GM12878 (cell line): Measurements from ENCODE around the gene KIAA1217. TPM values are rescaled to one million over a fixed set of nuclear protein-coding genes. Genes with fewer than 3 reads are reported as not detected.

ENCODE experiments used
- ATAC-seq: fragments of 200-7000 bp; cut with Tn5 transposase; 3 replicates; pipeline ENCODE4 v1.9.1; 2020; ENCODE audit warnings: mild to moderate bottlenecking, moderate library complexity
- BruUV-seq: library from RNA; stranded (reverse); fragments of 400-500 nt; replicated peaks from 2 replicates; lab custom pipeline; 2021; lab: Mats Ljungman, UMichigan
- CTCF ChIA-PET: fragments of 300-600 bp; sonication (Branson Sonifier 250); formaldehyde crosslinking; extraction: SDS; loops from one replicate; lab custom pipeline; 2021; ENCODE audit warnings: inconsistent platforms; lab: Yijun Ruan, JAX
- POLR2A ChIA-PET: fragments of 350-600 bp; formaldehyde crosslinking; extraction: SDS; loops from one replicate; lab custom pipeline; 2021; ENCODE audit warnings: inconsistent platforms; lab: Charles Lee
- RAD21 ChIA-PET: fragments of 300-600 bp; sonication (Branson Sonifier 250); formaldehyde crosslinking; loops from one replicate; lab custom pipeline; 2023; ENCODE audit warnings: antibody characterized with exemption; ENCODE audit not compliant: unreplicated experiment; lab: Charles Lee
- SMC1A ChIA-PET: fragments of 300-600 bp; sonication (Branson Sonifier 250); formaldehyde crosslinking; loops from one replicate; lab custom pipeline; 2023; ENCODE audit not compliant: unreplicated experiment, uncharacterized antibody; lab: Charles Lee
- DNase-seq: peaks from one replicate; pipeline ENCODE4 v3.0.0-alpha.2; 2011; ENCODE audit warnings: low read depth, low spot score
- FAIRE-seq: peaks from 3 replicates; lab custom pipeline; 2011; peaks lifted over from hg19 to GRCh38; lab: Jason Lieb, UNC
- H2AFZ ChIP-seq: 2 replicates; pipeline ENCODE4 v1.6.0; 2011; ENCODE audit warnings: low read depth, low read length, control low read depth; ENCODE audit not compliant: control insufficient read depth
- H3K27ac ChIP-seq: 2 replicates; pipeline ENCODE4 v1.5.1; 2011; ENCODE audit warnings: control low read depth; ENCODE audit not compliant: control insufficient read depth, insufficient read depth
- H3K27me3 ChIP-seq, 2 experiments: replicated peaks in 1 of 2; 2 replicates each; pipeline versions ENCODE4 v1.6.0 to v1.6.1; 2011; ENCODE audit warnings: low read length in 1 of 2; ENCODE audit not compliant: control insufficient read depth in 2 of 2, insufficient read depth in 2 of 2
- H3K36me3 ChIP-seq, 2 experiments: 2 replicates each; pipeline ENCODE4 v1.5.1; 2011; ENCODE audit warnings: low read length in 1 of 2; ENCODE audit not compliant: control insufficient read depth in 2 of 2, insufficient read depth in 2 of 2
- H3K4me1 ChIP-seq: 2 replicates; pipeline ENCODE4 v1.6.1; 2011; ENCODE audit warnings: mild to moderate bottlenecking, low read length, moderate library complexity, mixed read lengths; ENCODE audit not compliant: control insufficient read depth, insufficient read depth
- H3K4me2 ChIP-seq: 2 replicates; pipeline ENCODE4 v1.6.0; 2011; ENCODE audit warnings: control low read depth; ENCODE audit not compliant: control insufficient read depth, insufficient read depth
- H3K4me3 ChIP-seq: fragments of 200-600 bp; sonication (generic); 2 replicates; pipeline ENCODE4 v1.5.1; 2016
- H3K79me2 ChIP-seq: 2 replicates; pipeline ENCODE4 v1.6.0; 2011; ENCODE audit warnings: low read length; ENCODE audit not compliant: control insufficient read depth, insufficient read depth
- H3K9ac ChIP-seq: 2 replicates; pipeline ENCODE4 v1.8.0; 2011; ENCODE audit warnings: low read length, control low read depth, mixed read lengths; ENCODE audit not compliant: control insufficient read depth, insufficient read depth
- H3K9me3 ChIP-seq: replicated peaks from 3 replicates; pipeline ENCODE4 v1.5.1; 2011; ENCODE audit warnings: mild to moderate bottlenecking, low read length; ENCODE audit not compliant: control insufficient read depth, insufficient read depth
- H4K20me1 ChIP-seq: 2 replicates; pipeline ENCODE4 v1.6.0; 2011; ENCODE audit not compliant: control insufficient read depth, insufficient read depth
- IRF4 ChIP-seq: IDR thresholded peaks from 2 replicates; pipeline ENCODE4 v1.6.1; 2011; ENCODE audit warnings: low read depth, low read length
- KAT2A ChIP-seq: conservative IDR thresholded peaks from 2 replicates; pipeline ENCODE4 v1.6.1; 2011; ENCODE audit warnings: low read depth, low read length; ENCODE audit not compliant: control insufficient read depth
- REST ChIP-seq: IDR thresholded peaks from 2 replicates; pipeline ENCODE4 v1.6.1; 2012; ENCODE audit warnings: mild to moderate bottlenecking, low read depth, low read length
- SPI1 ChIP-seq: IDR thresholded peaks from 2 replicates; pipeline ENCODE4 v1.6.1; 2011; ENCODE audit warnings: low read depth, mild to moderate bottlenecking, low read length, moderate library complexity, borderline replicate concordance; ENCODE audit not compliant: insufficient read depth
- WGBS: methylation state at CpG from one replicate; pipeline ENCODE4 v1.1.6; 2016; ENCODE audit warnings: low lambda C conversion rate; ENCODE audit not compliant: insufficient replicate concordance, insufficient coverage; ENCODE audit errors: missing lambda C conversion rate; 5-methylcytosine and 5-hydroxymethylcytosine counted together
- in situ Hi-C: fragments of 300-500 bp; cut with MboI; formaldehyde crosslinking; loops from 9 replicates; pipeline ENCODE4 v1.14.3; 2018; ENCODE audit warnings: mixed read lengths
- intact Hi-C: fragments of 100-400 bp; cut with micrococcal nuclease; formaldehyde crosslinking; loops from one replicate; pipeline ENCODE4 v1.14.2; 2022; ENCODE audit not compliant: unreplicated experiment
- polyA plus RNA-seq, 11 experiments: library from polyadenylated mRNA; depleted of rRNA in 4 of 11; unstranded in 6 of 11; stranded (reverse) in 5 of 11; fragments of >200 nt; fragmentation: Nextera tagmentation in 4 of 11; fragmentation: Illumina TruSeq in 1 of 11; extraction: Ambion mirVana in 4 of 11; extraction: Trizol in 1 of 11; gene quantifications; 1 replicate in 1 of 11; 2 replicates in 10 of 11; pipeline versions ENCODE4 v1.2.1 to v1.2.3, GENCODE V29; 2011 to 2016; ENCODE audit warnings: inconsistent platforms in 2 of 11, missing spikeins in 2 of 11, low read depth in 1 of 11
- total RNA-seq, 4 experiments: library from RNA; depleted of rRNA in 3 of 4; stranded (reverse); fragments of >200 nt in 3 of 4; fragmentation: Illumina TruSeq in 1 of 4; extraction: Trizol in 1 of 4; gene quantifications; 2 replicates each; pipeline versions ENCODE4 v1.2.1 to v1.2.3, GENCODE V29; 2013 to 2021
- TF ChIP-seq, protein P1 (sequence below): IDR thresholded peaks from 2 replicates; pipeline ENCODE4 v1.6.1; 2012; ENCODE audit warnings: low read depth, low read length, improper control_type of control experiment
- TF ChIP-seq, protein P2 (sequence below): fragments of 450-650 bp; IDR thresholded peaks from 2 replicates; pipeline ENCODE4 v1.6.1; 2014; ENCODE audit warnings: mild to moderate bottlenecking

The KIAA1217 gene
- total and polyA plus RNA-seq, 10 of the 15 experiments (the other 5 are each of a cell fraction or from before 2014, with no cell fraction given), result 0.57 to 3.8 (median 2.1) TPM

GRCh38 chr10:24257588-24257987 is 48.6 kb downstream of the KIAA1217 start:
- SMC1A ChIA-PET, result interaction anchor here (3.5 kb wide), 1 partner anchor 9 kb away, joined by 12 read pairs; no protein-coding TSS in a partner anchor
- CTCF ChIA-PET, result no interaction called here
- WGBS, result 35% methylated on average over 4 of the region's 4 CpGs
- Histone ChIP-seq H3K36me3 (no peaks in the 10 kb centered on the region), H3K9ac (no peak overlapping the region), H3K27ac (no peak overlapping the region), H2AFZ (no peak overlapping the region), H3K79me2 (no peaks in the 10 kb centered on the region), H3K9me3 (no peaks in the 10 kb centered on the region), H3K4me2 (no peak overlapping the region), H3K27me3 (no peaks in the 10 kb centered on the region), H3K4me1 (no peaks in the 10 kb centered on the region), H4K20me1 (no peaks in the 10 kb centered on the region), H3K4me3 (no peak overlapping the region)
- DNase-seq (no peak), ATAC-seq (no peak; the same call in 2 of the 3 replicates), FAIRE-seq (no peak)
- RAD21 ChIA-PET, result no interaction called here
- POLR2A ChIA-PET, result interaction anchor here (0.7 kb wide), 1 partner anchor 12 kb away, joined by 3 read pairs; no protein-coding TSS in a partner anchor
- TF ChIP-seq IRF4 (no peak), SPI1 (no peak), KAT2A (no peak), REST (no peak)
- TF ChIP-seq, protein P1, sequence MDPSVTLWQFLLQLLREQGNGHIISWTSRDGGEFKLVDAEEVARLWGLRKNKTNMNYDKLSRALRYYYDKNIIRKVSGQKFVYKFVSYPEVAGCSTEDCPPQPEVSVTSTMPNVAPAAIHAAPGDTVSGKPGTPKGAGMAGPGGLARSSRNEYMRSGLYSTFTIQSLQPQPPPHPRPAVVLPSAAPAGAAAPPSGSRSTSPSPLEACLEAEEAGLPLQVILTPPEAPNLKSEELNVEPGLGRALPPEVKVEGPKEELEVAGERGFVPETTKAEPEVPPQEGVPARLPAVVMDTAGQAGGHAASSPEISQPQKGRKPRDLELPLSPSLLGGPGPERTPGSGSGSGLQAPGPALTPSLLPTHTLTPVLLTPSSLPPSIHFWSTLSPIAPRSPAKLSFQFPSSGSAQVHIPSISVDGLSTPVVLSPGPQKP, result no peak
- TF ChIP-seq, protein P2, sequence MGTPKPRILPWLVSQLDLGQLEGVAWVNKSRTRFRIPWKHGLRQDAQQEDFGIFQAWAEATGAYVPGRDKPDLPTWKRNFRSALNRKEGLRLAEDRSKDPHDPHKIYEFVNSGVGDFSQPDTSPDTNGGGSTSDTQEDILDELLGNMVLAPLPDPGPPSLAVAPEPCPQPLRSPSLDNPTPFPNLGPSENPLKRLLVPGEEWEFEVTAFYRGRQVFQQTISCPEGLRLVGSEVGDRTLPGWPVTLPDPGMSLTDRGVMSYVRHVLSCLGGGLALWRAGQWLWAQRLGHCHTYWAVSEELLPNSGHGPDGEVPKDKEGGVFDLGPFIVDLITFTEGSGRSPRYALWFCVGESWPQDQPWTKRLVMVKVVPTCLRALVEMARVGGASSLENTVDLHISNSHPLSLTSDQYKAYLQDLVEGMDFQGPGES, result no peak
- intact Hi-C loops, result no loop called here
- no TSS peak for BruUV-seq
- in situ Hi-C loops, result no loop called here
